Measurements from ENCODE around the gene URB1.
A peak's percentile ranks its signal among the peaks of the same experiment; 100 is the strongest.

The URB1 gene

GRCh38 chr21:32333953-32334673 is 58.7 kb downstream of the URB1 start:
- in situ Hi-C loops (cut with HindIII; ENCODE audit: low pct_ligation_motif_present, low pct_unique_long_range_greater_than_20kb, low sequenced_read_pairs): no loop called here
- no peak for DNase-seq

- DNase-seq: no peak
- in situ Hi-C loops (cut with HindIII; ENCODE audit: low pct_ligation_motif_present, low pct_unique_long_range_greater_than_20kb, low sequenced_read_pairs): no loop called here
Measured at GRCh38 chr21:32332463-32332951, 60.3 kb downstream of the URB1 start.

- DNase-seq: no peak
- in situ Hi-C loops (cut with HindIII; ENCODE audit: low pct_ligation_motif_present, low pct_unique_long_range_greater_than_20kb, low sequenced_read_pairs): no loop called here
Measured at GRCh38 chr21:32331444-32332305, 61.1 kb downstream of the URB1 start.

GRCh38 chr21:32330784-32331311 is 62.0 kb downstream of the URB1 start:
- in situ Hi-C loops (cut with HindIII; ENCODE audit: low pct_ligation_motif_present, low pct_unique_long_range_greater_than_20kb, low sequenced_read_pairs): no loop called here

GRCh38 chr21:32329776-32330175 is 63.0 kb downstream of the URB1 start:
- no peak for DNase-seq
- in situ Hi-C loops (cut with HindIII; ENCODE audit: low pct_ligation_motif_present, low pct_unique_long_range_greater_than_20kb, low sequenced_read_pairs): no loop called here

More at GRCh38 chr21:32330784-32331311, 62.0 kb downstream of the URB1 start:
- no peak for DNase-seq

GRCh38 chr21:32329331-32329730 is 63.5 kb downstream of the URB1 start:
- in situ Hi-C loops (cut with HindIII; ENCODE audit: low pct_ligation_motif_present, low pct_unique_long_range_greater_than_20kb, low sequenced_read_pairs): no loop called here
- DNase-seq: no peak

GRCh38 chr21:32328595-32328994 is 64.2 kb downstream of the URB1 start:
- in situ Hi-C loops (cut with HindIII; ENCODE audit: low pct_ligation_motif_present, low pct_unique_long_range_greater_than_20kb, low sequenced_read_pairs): no loop called here
- no peak for DNase-seq

GRCh38 chr21:32325706-32326105 is 67.1 kb downstream of the URB1 start:
- DNase-seq: no peak
- in situ Hi-C loops (cut with HindIII; ENCODE audit: low pct_ligation_motif_present, low pct_unique_long_range_greater_than_20kb, low sequenced_read_pairs): no loop called here

- peak; percentile 40 for DNase-seq
- in situ Hi-C loops (cut with HindIII; ENCODE audit: low pct_ligation_motif_present, low pct_unique_long_range_greater_than_20kb, low sequenced_read_pairs): no loop called here
Measured at GRCh38 chr21:32322676-32323075, 70.1 kb downstream of the URB1 start.

- DNase-seq: peak; percentile 69
- in situ Hi-C loops (cut with HindIII; ENCODE audit: low pct_ligation_motif_present, low pct_unique_long_range_greater_than_20kb, low sequenced_read_pairs): no loop called here
Measured at GRCh38 chr21:32322103-32322502, 70.7 kb downstream of the URB1 start.

- no peak for DNase-seq
- in situ Hi-C loops (cut with HindIII; ENCODE audit: low pct_ligation_motif_present, low pct_unique_long_range_greater_than_20kb, low sequenced_read_pairs): no loop called here
Measured at GRCh38 chr21:32321480-32321879, 71.3 kb downstream of the URB1 start.

GRCh38 chr21:32320726-32321125 is 72.1 kb downstream of the URB1 start:
- DNase-seq: no peak
- in situ Hi-C loops (cut with HindIII; ENCODE audit: low pct_ligation_motif_present, low pct_unique_long_range_greater_than_20kb, low sequenced_read_pairs): no loop called here

- in situ Hi-C loops (cut with HindIII; ENCODE audit: low pct_ligation_motif_present, low pct_unique_long_range_greater_than_20kb, low sequenced_read_pairs): no loop called here
- DNase-seq: no peak
Measured at GRCh38 chr21:32320059-32320458, 72.8 kb downstream of the URB1 start.

GRCh38 chr21:32319012-32319411 is 73.8 kb downstream of the URB1 start:
- no peak for DNase-seq
- in situ Hi-C loops (cut with HindIII; ENCODE audit: low pct_ligation_motif_present, low pct_unique_long_range_greater_than_20kb, low sequenced_read_pairs): no loop called here

GRCh38 chr21:32317726-32318125 is 75.1 kb downstream of the URB1 start:
- in situ Hi-C loops (cut with HindIII; ENCODE audit: low pct_ligation_motif_present, low pct_unique_long_range_greater_than_20kb, low sequenced_read_pairs): no loop called here

GRCh38 chr21:32316361-32317215 is 76.2 kb downstream of the URB1 start:
- in situ Hi-C loops (cut with HindIII; ENCODE audit: low pct_ligation_motif_present, low pct_unique_long_range_greater_than_20kb, low sequenced_read_pairs): no loop called here
- DNase-seq: no peak

More at GRCh38 chr21:32317726-32318125, 75.1 kb downstream of the URB1 start:
- DNase-seq: no peak

GRCh38 chr21:32315511-32316281 is 77.1 kb downstream of the URB1 start:
- no peak for DNase-seq
- in situ Hi-C loops (cut with HindIII; ENCODE audit: low pct_ligation_motif_present, low pct_unique_long_range_greater_than_20kb, low sequenced_read_pairs): no loop called here

GRCh38 chr21:32314806-32315205 is 78.0 kb downstream of the URB1 start:
- in situ Hi-C loops (cut with HindIII; ENCODE audit: low pct_ligation_motif_present, low pct_unique_long_range_greater_than_20kb, low sequenced_read_pairs): no loop called here
- no peak for DNase-seq
